DND-41 (cell line): ENCODE results near the gene KIAA0040.

Experiments used
- ATAC-seq: fragments of 200-7000 bp; cut with Tn5 transposase; 3 replicates; pipeline ENCODE4 v1.9.1; 2021; ENCODE audit warnings: low read depth; ENCODE audit not compliant: insufficient read depth
- DNase-seq: peaks from one replicate; pipeline ENCODE4 v3.0.0-alpha.2; 2020
- H2AFZ ChIP-seq: 2 replicates; pipeline ENCODE4 v1.6.0; 2012; ENCODE audit warnings: low read depth, low read length
- H3K27ac ChIP-seq: 2 replicates; pipeline ENCODE4 v1.5.1; 2012; ENCODE audit warnings: low read length, inconsistent platforms
- H3K27me3 ChIP-seq: fragments of 200-600 bp; sonication (generic); 2 replicates; pipeline ENCODE4 v1.6.0; 2012; ENCODE audit warnings: low read length, mild to moderate bottlenecking, inconsistent platforms; ENCODE audit not compliant: insufficient read depth, poor library complexity
- H3K36me3 ChIP-seq: 2 replicates; pipeline ENCODE4 v1.5.1; 2012; ENCODE audit warnings: low read length, inconsistent platforms; ENCODE audit not compliant: insufficient read depth
- H3K4me1 ChIP-seq: 2 replicates; pipeline ENCODE4 v1.5.1; 2012; ENCODE audit warnings: mild to moderate bottlenecking, low read length; ENCODE audit not compliant: insufficient read depth
- H3K4me2 ChIP-seq: 2 replicates; pipeline ENCODE4 v1.6.0; 2012; ENCODE audit warnings: mild to moderate bottlenecking, moderate library complexity, low read length, inconsistent platforms; ENCODE audit not compliant: insufficient read depth
- H3K4me3 ChIP-seq, 2 experiments: fragments of 200-600 bp in 1 of 2; shearing (Covaris generic) in 1 of 2; 2 replicates each; pipeline ENCODE4 v1.5.1; 2012 to 2016; ENCODE audit warnings: inconsistent platforms in 2 of 2, low read length in 2 of 2, mild to moderate bottlenecking in 2 of 2, low read depth in 1 of 2, moderate library complexity in 1 of 2
- H3K79me2 ChIP-seq: 2 replicates; pipeline ENCODE4 v1.6.0; 2012; ENCODE audit warnings: low read length, inconsistent platforms; ENCODE audit not compliant: insufficient read depth
- H3K9ac ChIP-seq: 2 replicates; pipeline ENCODE4 v1.6.0; 2012; ENCODE audit warnings: low read depth, mild to moderate bottlenecking, inconsistent platforms, low read length, moderate library complexity
- H3K9me3 ChIP-seq: 2 replicates; pipeline ENCODE4 v1.5.1; 2012; ENCODE audit warnings: low read length, moderate library complexity, mild to moderate bottlenecking, inconsistent platforms; ENCODE audit not compliant: insufficient read depth, severe bottlenecking
- H4K20me1 ChIP-seq: 2 replicates; pipeline ENCODE4 v1.6.0; 2012; ENCODE audit warnings: low read length; ENCODE audit not compliant: insufficient read depth
- EZH2 ChIP-seq: IDR thresholded peaks from 3 replicates; pipeline ENCODE4 v1.6.1; 2012; ENCODE audit warnings: borderline replicate concordance, low read depth, mild to moderate bottlenecking, moderate library complexity, low read length, inconsistent platforms; ENCODE audit not compliant: severe bottlenecking
- TF ChIP-seq, protein P1 (sequence below): IDR thresholded peaks from 2 replicates; pipeline ENCODE4 v1.5.1; 2012; ENCODE audit warnings: borderline replicate concordance, low read length, moderate library complexity, mild to moderate bottlenecking; ENCODE audit not compliant: poor library complexity, severe bottlenecking; ENCODE audit errors: extremely low read depth

KIAA0040 gene

GRCh38 chr1:175192630-175193526 is at the start of gene KIAA0040:
KIAA0040 (minus strand) TSS chr1:175192776; CDS start chr1:175161013, 31,763 bp downstream.
- DNase-seq, result peak; percentile 14

GRCh38 chr1:175237389-175237788 is 44.8 kb upstream of the KIAA0040 start:
- H3K36me3 ChIP-seq, result no peaks in the 10 kb centered on the region
- H3K27ac ChIP-seq, result no peak overlapping the region
- no peaks in the 10 kb centered on the region for H3K9me3 ChIP-seq
- no peaks in the 10 kb centered on the region for H3K79me2 ChIP-seq
- H2AFZ ChIP-seq, result no peak overlapping the region
- H3K4me3 ChIP-seq, result no peak overlapping the region
- no peaks in the 10 kb centered on the region for H3K4me1 ChIP-seq
- H3K4me2 ChIP-seq, result no peak overlapping the region
- no peaks in the 10 kb centered on the region for H4K20me1 ChIP-seq
- H3K9ac ChIP-seq, result no peak overlapping the region
- DNase-seq, result no peak
- ATAC-seq, result no peak
- TF ChIP-seq EZH2, result no peak
- TF ChIP-seq, protein P1, sequence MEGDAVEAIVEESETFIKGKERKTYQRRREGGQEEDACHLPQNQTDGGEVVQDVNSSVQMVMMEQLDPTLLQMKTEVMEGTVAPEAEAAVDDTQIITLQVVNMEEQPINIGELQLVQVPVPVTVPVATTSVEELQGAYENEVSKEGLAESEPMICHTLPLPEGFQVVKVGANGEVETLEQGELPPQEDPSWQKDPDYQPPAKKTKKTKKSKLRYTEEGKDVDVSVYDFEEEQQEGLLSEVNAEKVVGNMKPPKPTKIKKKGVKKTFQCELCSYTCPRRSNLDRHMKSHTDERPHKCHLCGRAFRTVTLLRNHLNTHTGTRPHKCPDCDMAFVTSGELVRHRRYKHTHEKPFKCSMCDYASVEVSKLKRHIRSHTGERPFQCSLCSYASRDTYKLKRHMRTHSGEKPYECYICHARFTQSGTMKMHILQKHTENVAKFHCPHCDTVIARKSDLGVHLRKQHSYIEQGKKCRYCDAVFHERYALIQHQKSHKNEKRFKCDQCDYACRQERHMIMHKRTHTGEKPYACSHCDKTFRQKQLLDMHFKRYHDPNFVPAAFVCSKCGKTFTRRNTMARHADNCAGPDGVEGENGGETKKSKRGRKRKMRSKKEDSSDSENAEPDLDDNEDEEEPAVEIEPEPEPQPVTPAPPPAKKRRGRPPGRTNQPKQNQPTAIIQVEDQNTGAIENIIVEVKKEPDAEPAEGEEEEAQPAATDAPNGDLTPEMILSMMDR, result no peak
- peaks cover 2% of the 10 kb centered on the region for H3K27me3 ChIP-seq

More at GRCh38 chr1:175192630-175193526, at the start of gene KIAA0040:
- peak within 1 kb of the TSS; percentile 72 for H3K4me2 ChIP-seq
- peaks cover 20% of the 10 kb centered on the region for H3K27me3 ChIP-seq
- H2AFZ ChIP-seq, result peak within 1 kb of the TSS; percentile 54
- ATAC-seq, result peak; percentile 29; the same call in 2 of the 3 replicates
- no peaks in the 10 kb centered on the region for H4K20me1 ChIP-seq
- H3K79me2 ChIP-seq, result no peaks in the 10 kb centered on the region
- peak within 1 kb of the TSS; percentile 35; the same call in 1 of the 2 replicates for H3K9ac ChIP-seq
- H3K9me3 ChIP-seq, result no peaks in the 10 kb centered on the region
- H3K36me3 ChIP-seq, result no peaks in the 10 kb centered on the region
- H3K27ac ChIP-seq, result no peak within 1 kb of the TSS
- H3K4me1 ChIP-seq, result peaks cover 31% of the 10 kb centered on the region
- TF ChIP-seq, protein P1, result no peak
- no peak for TF ChIP-seq EZH2
- peak within 1 kb of the TSS; percentile 17 to 55; a peak in 3 of 4 replicates for H3K4me3 ChIP-seq

GRCh38 chr1:175234639-175235038 is 42.1 kb upstream of the KIAA0040 start:
- Histone ChIP-seq H3K4me1 (no peaks in the 10 kb centered on the region), H2AFZ (no peak overlapping the region), H3K9me3 (no peaks in the 10 kb centered on the region), H3K4me2 (no peak overlapping the region), H3K4me3 (no peak overlapping the region), H4K20me1 (no peaks in the 10 kb centered on the region), H3K9ac (no peak overlapping the region), H3K27ac (no peak overlapping the region), H3K79me2 (no peaks in the 10 kb centered on the region), H3K36me3 (no peaks in the 10 kb centered on the region), H3K27me3 (peaks cover 2% of the 10 kb centered on the region)
- TF ChIP-seq, protein P1, result no peak
- TF ChIP-seq EZH2, result no peak
- DNase-seq (no peak), ATAC-seq (no peak)
